Measurements from ENCODE around the gene COQ4.
"Not testable (repeated sequence)": the region's sequence is repeated elsewhere in the genome, so short reads cannot be mapped to it uniquely, and the experiment has no call there.

Gene COQ4

DNA sequence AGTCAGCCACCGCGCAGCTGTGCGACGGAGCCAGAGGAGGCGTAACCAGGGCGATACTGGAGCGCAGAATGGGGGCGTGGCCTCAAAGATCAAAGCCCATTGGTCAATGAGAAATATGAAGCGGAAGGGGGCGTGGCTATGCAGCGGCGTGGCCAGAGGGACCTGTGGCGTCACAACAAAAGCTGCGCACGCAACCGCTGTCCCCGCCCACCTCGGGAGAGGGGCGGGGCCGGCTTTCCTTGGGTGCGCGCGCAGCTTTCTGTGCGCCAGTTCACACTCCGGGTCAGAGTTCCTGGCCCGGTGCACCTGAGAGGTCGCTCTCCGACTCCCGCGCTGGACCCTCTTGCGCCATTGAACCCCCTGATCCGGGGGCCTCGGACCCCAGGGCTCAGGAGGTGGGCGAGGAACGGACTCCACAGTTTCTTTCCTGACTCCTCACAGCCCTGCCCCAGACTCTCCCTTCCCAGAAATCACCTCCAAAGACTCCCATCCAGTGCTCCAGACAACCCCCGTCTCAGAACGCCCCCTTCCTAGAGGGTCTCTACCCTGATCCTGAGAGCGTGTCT, 46.5 kb upstream of the COQ4 start, which contains the start of gene SWI5 (continued):
- TF ChIP-seq, protein P1, sequence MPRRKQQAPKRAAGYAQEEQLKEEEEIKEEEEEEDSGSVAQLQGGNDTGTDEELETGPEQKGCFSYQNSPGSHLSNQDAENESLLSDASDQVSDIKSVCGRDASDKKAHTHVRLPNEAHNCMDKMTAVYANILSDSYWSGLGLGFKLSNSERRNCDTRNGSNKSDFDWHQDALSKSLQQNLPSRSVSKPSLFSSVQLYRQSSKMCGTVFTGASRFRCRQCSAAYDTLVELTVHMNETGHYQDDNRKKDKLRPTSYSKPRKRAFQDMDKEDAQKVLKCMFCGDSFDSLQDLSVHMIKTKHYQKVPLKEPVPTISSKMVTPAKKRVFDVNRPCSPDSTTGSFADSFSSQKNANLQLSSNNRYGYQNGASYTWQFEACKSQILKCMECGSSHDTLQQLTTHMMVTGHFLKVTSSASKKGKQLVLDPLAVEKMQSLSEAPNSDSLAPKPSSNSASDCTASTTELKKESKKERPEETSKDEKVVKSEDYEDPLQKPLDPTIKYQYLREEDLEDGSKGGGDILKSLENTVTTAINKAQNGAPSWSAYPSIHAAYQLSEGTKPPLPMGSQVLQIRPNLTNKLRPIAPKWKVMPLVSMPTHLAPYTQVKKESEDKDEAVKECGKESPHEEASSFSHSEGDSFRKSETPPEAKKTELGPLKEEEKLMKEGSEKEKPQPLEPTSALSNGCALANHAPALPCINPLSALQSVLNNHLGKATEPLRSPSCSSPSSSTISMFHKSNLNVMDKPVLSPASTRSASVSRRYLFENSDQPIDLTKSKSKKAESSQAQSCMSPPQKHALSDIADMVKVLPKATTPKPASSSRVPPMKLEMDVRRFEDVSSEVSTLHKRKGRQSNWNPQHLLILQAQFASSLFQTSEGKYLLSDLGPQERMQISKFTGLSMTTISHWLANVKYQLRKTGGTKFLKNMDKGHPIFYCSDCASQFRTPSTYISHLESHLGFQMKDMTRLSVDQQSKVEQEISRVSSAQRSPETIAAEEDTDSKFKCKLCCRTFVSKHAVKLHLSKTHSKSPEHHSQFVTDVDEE (CRISPR knock-in tag; IDR thresholded peaks at IDR 0.05): no peak
- TF ChIP-seq TCF4 (CRISPR knock-in tag; IDR thresholded peaks at IDR 0.05; ENCODE audit: borderline replicate concordance) (no peak), ZNF70 (CRISPR knock-in tag; IDR thresholded peaks at IDR 0.05) (no peak), SNAI2 (CRISPR knock-in tag; IDR thresholded peaks at IDR 0.05) (no peak), ZNF8 (CRISPR knock-in tag; IDR thresholded peaks at IDR 0.05) (no peak), TOX (CRISPR knock-in tag; IDR thresholded peaks at IDR 0.05; ENCODE audit: borderline replicate concordance) (no peak)

DNA sequence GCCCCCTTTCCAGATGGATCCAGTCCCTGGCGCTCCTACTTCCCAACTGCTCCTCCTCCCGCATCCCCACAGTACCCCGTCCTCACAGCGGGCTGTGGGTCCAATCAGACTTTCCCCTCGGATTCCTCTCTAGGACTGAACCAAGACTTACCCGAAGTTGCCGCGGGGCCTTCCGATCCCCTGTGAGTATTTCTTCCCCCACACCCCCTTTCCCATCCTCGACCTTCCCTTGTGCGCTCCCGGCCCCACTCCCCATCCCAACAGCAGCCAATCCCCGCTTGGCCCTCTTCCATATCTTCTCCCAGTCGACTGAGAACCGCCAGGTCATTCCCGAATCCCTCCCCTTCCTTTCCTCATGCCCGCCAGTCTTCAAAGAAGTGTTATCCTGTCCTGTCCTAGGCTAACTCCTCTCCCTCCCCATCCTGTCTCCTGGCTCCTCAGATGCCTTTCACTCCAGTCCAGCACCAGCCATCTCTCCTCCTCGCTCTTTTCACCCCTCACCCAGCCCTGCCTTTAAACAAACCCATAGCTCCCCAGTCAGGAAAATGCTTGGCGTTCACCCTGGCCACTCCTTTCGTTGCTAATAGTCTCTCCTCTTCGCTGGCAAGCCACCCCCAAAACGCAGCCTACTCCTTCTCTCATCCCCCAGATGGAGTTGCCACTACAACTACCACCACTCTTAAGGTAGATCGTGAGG, 45.9 kb upstream of the COQ4 start:
- ATAC-seq: peak; percentile 67
- TF ChIP-seq, protein P2, sequence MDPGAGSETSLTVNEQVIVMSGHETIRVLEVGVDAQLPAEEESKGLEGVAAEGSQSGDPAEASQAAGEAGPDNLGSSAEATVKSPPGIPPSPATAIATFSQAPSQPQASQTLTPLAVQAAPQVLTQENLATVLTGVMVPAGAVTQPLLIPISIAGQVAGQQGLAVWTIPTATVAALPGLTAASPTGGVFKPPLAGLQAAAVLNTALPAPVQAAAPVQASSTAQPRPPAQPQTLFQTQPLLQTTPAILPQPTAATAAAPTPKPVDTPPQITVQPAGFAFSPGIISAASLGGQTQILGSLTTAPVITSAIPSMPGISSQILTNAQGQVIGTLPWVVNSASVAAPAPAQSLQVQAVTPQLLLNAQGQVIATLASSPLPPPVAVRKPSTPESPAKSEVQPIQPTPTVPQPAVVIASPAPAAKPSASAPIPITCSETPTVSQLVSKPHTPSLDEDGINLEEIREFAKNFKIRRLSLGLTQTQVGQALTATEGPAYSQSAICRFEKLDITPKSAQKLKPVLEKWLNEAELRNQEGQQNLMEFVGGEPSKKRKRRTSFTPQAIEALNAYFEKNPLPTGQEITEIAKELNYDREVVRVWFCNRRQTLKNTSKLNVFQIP (CRISPR knock-in tag; IDR thresholded peaks at IDR 0.05; ENCODE audit: borderline replicate concordance, low read depth): no peak
- no peak for TF ChIP-seq ZNF70 (CRISPR knock-in tag; IDR thresholded peaks at IDR 0.05)
- no peak for TF ChIP-seq ESRRG (CRISPR knock-in tag; IDR thresholded peaks at IDR 0.05)
- TF ChIP-seq TCF4 (CRISPR knock-in tag; IDR thresholded peaks at IDR 0.05; ENCODE audit: borderline replicate concordance): no peak
- TF ChIP-seq BACH2 (CRISPR knock-in tag; IDR thresholded peaks at IDR 0.05; ENCODE audit: borderline replicate concordance): no peak
- TF ChIP-seq ZNF8 (CRISPR knock-in tag; IDR thresholded peaks at IDR 0.05): no peak
- no peak for TF ChIP-seq GLIS3 (CRISPR knock-in tag; IDR thresholded peaks at IDR 0.05)
- TF ChIP-seq SNAI2 (CRISPR knock-in tag; IDR thresholded peaks at IDR 0.05): no peak
- no peak for TF ChIP-seq PPARA (CRISPR knock-in tag; IDR thresholded peaks at IDR 0.05; ENCODE audit: borderline replicate concordance)
- TF ChIP-seq ARNTL (CRISPR knock-in tag; IDR thresholded peaks at IDR 0.05; ENCODE audit: borderline replicate concordance, low read depth): no peak
- no peak for TF ChIP-seq ZNF565 (CRISPR knock-in tag; conservative IDR thresholded peaks at IDR 0.05; ENCODE audit: low read depth)
- TF ChIP-seq, protein P1 (CRISPR knock-in tag; IDR thresholded peaks at IDR 0.05): no peak

DNA sequence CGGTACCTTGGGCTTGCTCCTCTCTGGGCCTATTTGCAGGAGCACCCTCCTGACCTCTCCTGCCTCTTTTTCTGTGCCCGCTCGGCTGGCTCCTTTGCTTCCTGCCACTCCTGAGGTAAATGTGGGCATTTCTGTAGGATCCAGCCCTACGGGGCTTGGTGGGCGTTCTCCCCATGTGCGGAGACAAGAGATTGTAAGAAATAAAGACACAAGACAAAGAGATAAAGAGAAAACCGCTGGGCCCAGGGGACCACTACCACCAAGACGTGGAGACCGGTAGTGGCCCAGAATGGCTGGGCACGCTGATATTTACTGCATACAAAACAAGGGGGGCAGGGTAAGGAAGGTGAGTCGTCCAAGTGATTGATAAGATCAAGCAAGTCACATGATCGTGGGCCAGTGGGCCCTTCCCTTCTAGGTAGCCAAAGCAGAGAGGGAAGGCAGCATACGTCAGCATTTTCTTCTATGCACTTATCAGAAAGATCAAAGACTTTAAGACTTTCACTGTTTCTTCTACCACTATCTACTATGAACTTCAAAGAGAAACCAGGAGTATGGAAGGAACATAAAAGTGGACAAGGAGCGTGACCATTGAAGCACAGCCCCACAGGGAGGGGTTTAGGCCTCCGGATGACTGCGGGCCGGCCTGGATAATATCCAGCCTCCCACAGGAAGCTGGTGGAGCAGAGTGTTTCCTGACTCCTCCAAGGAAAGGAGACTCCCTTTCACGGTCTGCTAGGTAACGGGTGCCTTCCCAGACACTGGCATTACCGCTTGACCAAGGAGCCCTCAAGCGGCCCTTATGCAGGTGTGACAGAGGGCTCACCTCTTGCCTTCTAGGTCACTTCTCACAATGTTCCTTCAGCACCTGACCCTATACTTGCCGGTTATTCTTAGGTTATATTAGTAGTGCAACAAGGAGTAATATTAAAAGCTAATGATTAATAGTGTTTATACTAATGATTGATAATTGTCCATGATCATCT, 43.3 kb upstream of the COQ4 start:
- ATAC-seq: not testable (repeated sequence)

DNA sequence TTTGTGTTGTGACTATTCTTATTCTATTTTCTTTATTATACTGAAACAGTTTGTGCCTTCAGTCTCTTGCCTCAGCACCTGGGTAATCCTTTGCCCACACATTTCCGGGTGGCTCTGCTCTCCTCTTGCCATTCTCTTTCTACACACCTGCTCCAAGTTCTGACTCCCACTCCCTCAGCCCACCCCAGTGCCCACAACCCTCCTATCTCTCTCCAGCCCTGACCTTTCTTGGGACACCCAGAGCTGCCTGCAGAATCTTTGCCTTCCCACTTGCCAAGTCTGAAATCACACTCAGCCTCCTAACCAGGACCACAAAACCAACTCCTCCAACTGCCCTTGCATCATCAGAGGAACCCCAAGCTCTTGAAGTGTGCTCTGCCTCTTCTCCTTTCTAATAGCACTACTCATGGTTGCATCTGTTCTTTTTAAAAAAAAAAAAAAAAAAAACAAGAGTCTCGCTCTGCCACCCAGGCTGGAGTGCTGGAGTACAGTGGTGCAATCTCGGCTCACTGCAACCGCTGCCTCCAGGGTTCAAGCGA, 42.5 kb upstream of the COQ4 start:
- TF ChIP-seq BACH2 (CRISPR knock-in tag; IDR thresholded peaks at IDR 0.05; ENCODE audit: borderline replicate concordance): no peak
- TF ChIP-seq ZC3H10 (CRISPR knock-in tag; IDR thresholded peaks at IDR 0.05): no peak
- TF ChIP-seq PPARA (CRISPR knock-in tag; IDR thresholded peaks at IDR 0.05; ENCODE audit: borderline replicate concordance): no peak
- TF ChIP-seq, protein P1 (CRISPR knock-in tag; IDR thresholded peaks at IDR 0.05): no peak
- no peak for TF ChIP-seq RARB (CRISPR knock-in tag; IDR thresholded peaks at IDR 0.05)
- TF ChIP-seq ZNF565 (CRISPR knock-in tag; conservative IDR thresholded peaks at IDR 0.05; ENCODE audit: low read depth): no peak
- TF ChIP-seq ZFP30 (CRISPR knock-in tag; IDR thresholded peaks at IDR 0.05): no peak

More for the DNA sequence above, 42.5 kb upstream of the COQ4 start:
- no peak for ATAC-seq
